Stimulated activated CD4-positive, alpha-beta T cell treated with anti-CD3 and anti-CD28 coated beads, Interleukin-4, amount 100 ng/mL, for 48 hours (primary cell): ENCODE results near the gene UNCX.
"Not testable (repeated sequence)": the region's sequence is repeated elsewhere in the genome, so short reads cannot be mapped to it uniquely, and the experiment has no call there.

Experiments
- DNase-seq, 2 donors: peaks; one replicate each; pipeline ENCODE4 v3.0.0-alpha.2; 2020; ENCODE audit warnings: low read depth in 2 of 2

UNCX gene

DNA sequence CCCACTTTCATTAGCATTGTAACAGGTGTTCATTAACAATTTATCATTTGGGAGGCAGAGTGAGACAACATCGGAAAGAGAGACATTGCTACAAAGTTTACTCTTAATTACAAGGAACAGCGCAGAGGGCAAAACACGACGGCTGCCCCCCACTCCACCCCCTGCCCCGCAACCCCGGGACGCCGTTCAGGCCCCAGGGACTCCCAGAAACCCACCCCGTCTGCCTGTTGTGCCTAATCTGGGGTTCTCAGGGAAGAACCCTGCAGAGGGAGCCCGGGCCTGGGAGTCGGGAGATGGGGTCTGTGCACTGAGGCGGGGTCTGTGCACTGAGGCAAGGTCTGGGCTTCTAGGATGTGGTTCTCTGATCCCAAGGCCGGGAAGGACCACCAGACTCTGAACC is 25.2 kb downstream of the UNCX start:
- no peak for DNase-seq

GRCh38 chr7:1259621-1260243 is 27.1 kb downstream of the UNCX start:
- no peak for DNase-seq

- no peak for DNase-seq
Measured at GRCh38 chr7:1260244-1260635, 27.6 kb downstream of the UNCX start.

GRCh38 chr7:1261036-1261435 is 28.4 kb downstream of the UNCX start:
- not testable (repeated sequence) for DNase-seq

GRCh38 chr7:1262441-1262840 is 29.8 kb downstream of the UNCX start:
- DNase-seq = no peak

- no peak for DNase-seq
Measured at GRCh38 chr7:1263391-1263951, 30.8 kb downstream of the UNCX start.

- no peak for DNase-seq
Measured at GRCh38 chr7:1264345-1265280, 31.9 kb downstream of the UNCX start.

DNA sequence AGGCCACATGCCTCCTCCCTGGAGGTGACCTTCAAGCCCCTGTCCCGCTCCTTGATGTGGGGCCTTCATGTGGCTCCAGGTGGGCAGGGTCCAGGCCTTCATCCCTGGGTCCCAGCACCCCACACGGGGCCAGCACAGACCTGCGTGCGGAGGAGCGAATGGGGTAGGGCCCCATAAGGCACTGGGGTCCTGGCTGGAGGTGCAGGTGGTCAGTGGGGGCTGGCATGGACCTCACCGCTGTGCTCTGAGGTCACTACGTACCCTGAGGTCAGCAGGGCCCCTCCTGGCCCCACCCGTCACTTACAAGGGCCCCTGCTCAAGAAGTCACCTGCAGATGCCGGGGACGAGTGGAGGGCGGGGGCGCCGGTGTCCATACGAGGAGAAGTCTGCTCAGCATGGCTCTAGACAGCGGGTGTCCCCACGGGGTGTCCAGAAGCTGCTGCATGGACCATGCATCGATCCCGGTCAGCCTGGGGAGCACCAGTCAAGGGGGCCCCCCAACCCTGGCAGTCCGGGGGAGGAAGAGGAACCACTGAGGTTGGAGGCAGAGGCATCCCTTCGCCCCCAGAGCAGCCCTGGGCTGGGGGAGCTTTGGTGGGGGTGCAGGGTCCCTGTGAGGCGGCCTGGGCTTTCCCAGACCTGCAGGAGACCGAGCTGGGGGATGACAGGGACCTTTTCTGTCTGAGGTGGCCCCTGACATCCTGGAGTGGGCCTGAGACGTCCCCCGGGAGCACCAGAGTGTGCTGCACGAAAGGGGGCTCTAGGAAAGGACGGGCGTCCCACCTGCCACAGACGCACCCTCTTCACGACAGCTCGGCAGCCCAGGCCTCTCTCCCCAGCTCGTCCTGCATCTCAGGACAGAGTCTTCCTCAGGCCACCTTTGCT is 34.6 kb downstream of the UNCX start:
- no peak for DNase-seq

- no peak for DNase-seq
Measured at GRCh38 chr7:1268076-1268815, 35.6 kb downstream of the UNCX start.

- DNase-seq = no peak
Measured at GRCh38 chr7:1268866-1269265, 36.2 kb downstream of the UNCX start.

- DNase-seq = no peak
Measured at GRCh38 chr7:1269336-1269890, 36.7 kb downstream of the UNCX start.

- DNase-seq = no peak
Measured at GRCh38 chr7:1270181-1270580, 37.5 kb downstream of the UNCX start.

GRCh38 chr7:1271046-1271445 is 38.4 kb downstream of the UNCX start:
- DNase-seq = no peak

GRCh38 chr7:1271656-1272055 is 39.0 kb downstream of the UNCX start:
- no peak for DNase-seq

DNA sequence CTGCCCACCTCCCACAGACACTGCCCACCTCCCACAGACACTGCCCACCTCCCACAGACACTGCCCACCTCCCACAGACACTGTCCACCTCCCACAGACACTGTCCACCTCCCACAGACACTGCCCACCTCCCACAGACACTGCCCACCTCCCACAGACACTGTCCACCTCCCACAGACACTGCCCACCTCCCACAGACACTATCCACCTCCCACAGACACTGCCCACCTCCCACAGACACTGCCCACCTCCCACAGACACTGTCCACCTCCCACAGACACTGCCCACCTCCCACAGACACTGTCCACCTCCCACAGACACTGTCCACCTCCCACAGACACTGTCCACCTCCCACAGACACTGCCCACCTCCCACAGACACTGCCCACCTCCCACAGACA is 39.5 kb downstream of the UNCX start:
- not testable (repeated sequence) for DNase-seq

- DNase-seq = no peak
Measured at GRCh38 chr7:1274121-1274875, 41.6 kb downstream of the UNCX start.

- no peak for DNase-seq
Measured at GRCh38 chr7:1274876-1275375, 42.3 kb downstream of the UNCX start.

DNA sequence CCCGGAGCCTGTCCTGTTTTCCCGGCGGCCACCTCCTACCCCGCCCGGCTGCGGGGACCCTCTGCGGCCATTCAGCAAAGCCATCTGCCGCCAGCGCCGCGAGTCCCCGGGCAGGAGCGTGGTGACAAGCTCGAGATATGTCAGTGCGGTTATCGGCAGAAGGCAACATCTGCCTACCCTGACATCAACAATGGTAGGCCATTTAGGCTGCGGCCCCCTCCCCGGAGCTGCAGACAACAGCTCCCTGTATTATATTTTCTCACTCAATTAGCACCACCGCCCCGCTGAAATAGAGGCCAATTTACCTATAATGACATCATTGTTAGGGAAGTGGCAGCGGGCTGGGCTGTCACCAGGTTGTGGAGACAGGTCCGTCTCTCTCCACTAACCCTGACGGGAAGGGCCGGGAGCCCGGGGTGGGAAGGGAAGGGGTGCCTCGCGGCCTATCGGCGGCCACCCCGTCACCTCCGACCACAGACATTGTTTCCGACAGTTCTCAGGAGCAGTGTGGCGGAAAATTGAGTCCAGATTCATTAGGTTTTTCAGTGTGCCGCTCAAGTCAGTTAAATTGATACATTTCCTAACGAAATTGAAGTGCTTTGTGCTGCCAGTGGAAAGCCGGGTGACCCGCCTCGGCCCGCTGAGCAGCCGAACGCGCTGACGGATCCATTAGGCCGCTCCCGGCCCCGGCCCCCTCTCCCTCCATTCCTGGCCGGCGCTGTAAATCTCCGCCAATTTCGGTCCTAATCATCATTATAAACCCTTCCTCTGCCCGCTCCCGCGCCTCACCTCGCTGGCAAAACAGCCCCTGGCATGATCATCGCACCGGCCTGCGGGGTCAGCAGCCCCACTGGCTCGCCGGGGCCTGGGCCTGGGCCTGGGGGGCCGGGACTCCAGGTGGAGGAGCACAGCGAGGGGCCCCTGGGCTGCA is 43.0 kb downstream of the UNCX start:
- DNase-seq = no peak
